Measurements from ENCODE around the gene ITPA.
"Not testable (repeated sequence)": the region's sequence is repeated elsewhere in the genome, so short reads cannot be mapped to it uniquely, and the experiment has no call there.

ITPA gene

GRCh38 chr20:3213226-3213625 is 3.9 kb downstream of the ITPA start:
- H3K27me3 ChIP-seq (replicated peaks in 2 of 5; ENCODE audit: control insufficient read depth in 4 of 5, insufficient read depth in 5 of 5, low read length in 4 of 5) = no peaks in the 10 kb centered on the region
- H3K4me3 ChIP-seq (ENCODE audit: control insufficient read depth in 1 of 7, extremely low read depth in 1 of 7, insufficient read depth in 4 of 7, low read depth in 2 of 7, low read length in 6 of 7) = no peak overlapping the region
- WGBS (ENCODE audit: insufficient coverage) = 94% methylated on average over 6 of the region's 7 CpGs
- H3K4me1 ChIP-seq (ENCODE audit: control extremely low read depth in 1 of 4, control insufficient read depth in 4 of 4, insufficient read depth in 4 of 4, low read length in 3 of 4) = peaks cover 6 to 21% (median 16%) of the 10 kb centered on the region in 4 experiments
- no peak overlapping the region for H3K27ac ChIP-seq (ENCODE audit: insufficient read depth in 1 of 2, low read depth in 1 of 2, low read length in 2 of 2, poor library complexity in 1 of 2, severe bottlenecking in 2 of 2)
- POLR2A ChIA-PET = no interaction called here
- CTCF ChIA-PET = interaction anchor here (0.7 to 1.9 kb wide), 2 partner anchors 23 to 103 kb away, joined by 3 to 4 read pairs; no protein-coding TSS in a partner anchor
- H3K9me3 ChIP-seq (ENCODE audit: control extremely low read depth in 1 of 5, control insufficient read depth in 4 of 5, insufficient read depth in 2 of 5, low read depth in 1 of 5, low read length in 4 of 5) = no peaks in the 10 kb centered on the region
- H3K36me3 ChIP-seq (ENCODE audit: control insufficient read depth in 4 of 4, insufficient read depth in 4 of 4, low read length in 3 of 4) = peaks cover 2 to 27% (median 18%) of the 10 kb centered on the region in 4 experiments
- DNase-seq = no peak

- DNase-seq; H3K27ac ChIP-seq (ENCODE audit: insufficient read depth in 1 of 2, low read depth in 1 of 2, low read length in 2 of 2, poor library complexity in 1 of 2, severe bottlenecking in 2 of 2); H3K9me3 ChIP-seq (ENCODE audit: control extremely low read depth in 1 of 5, control insufficient read depth in 4 of 5, insufficient read depth in 2 of 5, low read depth in 1 of 5, low read length in 4 of 5); H3K4me1 ChIP-seq (ENCODE audit: control extremely low read depth in 1 of 4, control insufficient read depth in 4 of 4, insufficient read depth in 4 of 4, low read length in 3 of 4); H3K4me3 ChIP-seq (ENCODE audit: control insufficient read depth in 1 of 7, extremely low read depth in 1 of 7, insufficient read depth in 4 of 7, low read depth in 2 of 7, low read length in 6 of 7); H3K27me3 ChIP-seq (replicated peaks in 2 of 5; ENCODE audit: control insufficient read depth in 4 of 5, insufficient read depth in 5 of 5, low read length in 4 of 5); POLR2A ChIA-PET: not testable (repeated sequence)
- WGBS (ENCODE audit: insufficient coverage) = 77% methylated on average over 3 of the region's 7 CpGs
- H3K36me3 ChIP-seq (ENCODE audit: control insufficient read depth in 4 of 4, insufficient read depth in 4 of 4, low read length in 3 of 4) = peaks cover 2 to 33% (median 24%) of the 10 kb centered on the region in 4 experiments
- CTCF ChIA-PET = interaction anchor here (1.0 to 2.0 kb wide), 4 partner anchors 16 to 101 kb away, joined by 3 to 6 read pairs (median 4); no protein-coding TSS in a partner anchor
These were observed 6.1 kb downstream of the ITPA start for GRCh38 chr20:3215359-3215917.

GRCh38 chr20:3218307-3218988 is 9.2 kb downstream of the ITPA start:
- peaks cover 2 to 52% (median 29%) of the 10 kb centered on the region in 4 experiments for H3K36me3 ChIP-seq (ENCODE audit: control insufficient read depth in 4 of 4, insufficient read depth in 4 of 4, low read length in 3 of 4)
- peak; percentile 47 to 73 (median 71) for DNase-seq
- no peak overlapping the region for H3K4me3 ChIP-seq (ENCODE audit: control insufficient read depth in 1 of 7, extremely low read depth in 1 of 7, insufficient read depth in 4 of 7, low read depth in 2 of 7, low read length in 6 of 7)
- H3K4me1 ChIP-seq (ENCODE audit: control extremely low read depth in 1 of 4, control insufficient read depth in 4 of 4, insufficient read depth in 4 of 4, low read length in 3 of 4) = peaks cover 0 to 25% (median 20%) of the 10 kb centered on the region in 4 experiments
- no peaks in the 10 kb centered on the region for H3K27me3 ChIP-seq (replicated peaks in 2 of 5; ENCODE audit: control insufficient read depth in 4 of 5, insufficient read depth in 5 of 5, low read length in 4 of 5)
- POLR2A ChIA-PET = interaction anchor here (0.7 kb wide), 1 partner anchor 1339 kb away, joined by 5 read pairs; no protein-coding TSS in a partner anchor
- WGBS (ENCODE audit: insufficient coverage) = 21% methylated on average over 16 of the region's 30 CpGs
- H3K9me3 ChIP-seq (ENCODE audit: control extremely low read depth in 1 of 5, control insufficient read depth in 4 of 5, insufficient read depth in 2 of 5, low read depth in 1 of 5, low read length in 4 of 5) = no peaks in the 10 kb centered on the region
- no peak overlapping the region for H3K27ac ChIP-seq (ENCODE audit: insufficient read depth in 1 of 2, low read depth in 1 of 2, low read length in 2 of 2, poor library complexity in 1 of 2, severe bottlenecking in 2 of 2)
- CTCF ChIA-PET = interaction anchor here (0.8 to 3.5 kb wide), 12 partner anchors 9 to 940 kb away, joined by 3 to 25 read pairs (median 4); partner anchors contain the start of genes ITPA and SLC4A11

- 97% methylated on average over 14 of the region's 18 CpGs for WGBS (ENCODE audit: insufficient coverage)
- no peaks in the 10 kb centered on the region for H3K27me3 ChIP-seq (replicated peaks in 2 of 5; ENCODE audit: control insufficient read depth in 4 of 5, insufficient read depth in 5 of 5, low read length in 4 of 5)
- peaks cover 2 to 50% (median 28%) of the 10 kb centered on the region in 4 experiments for H3K36me3 ChIP-seq (ENCODE audit: control insufficient read depth in 4 of 4, insufficient read depth in 4 of 4, low read length in 3 of 4)
- CTCF ChIA-PET = interaction anchor here (1.1 to 3.5 kb wide), 10 partner anchors 10 to 108 kb away, joined by 3 to 25 read pairs (median 4); no protein-coding TSS in a partner anchor
- H3K4me1 ChIP-seq (ENCODE audit: control extremely low read depth in 1 of 4, control insufficient read depth in 4 of 4, insufficient read depth in 4 of 4, low read length in 3 of 4) = peaks cover 0 to 35% (median 27%) of the 10 kb centered on the region in 4 experiments
- H3K27ac ChIP-seq (ENCODE audit: insufficient read depth in 1 of 2, low read depth in 1 of 2, low read length in 2 of 2, poor library complexity in 1 of 2, severe bottlenecking in 2 of 2) = no peak overlapping the region
- no peak for DNase-seq
- no peak overlapping the region for H3K4me3 ChIP-seq (ENCODE audit: control insufficient read depth in 1 of 7, extremely low read depth in 1 of 7, insufficient read depth in 4 of 7, low read depth in 2 of 7, low read length in 6 of 7)
- no peaks in the 10 kb centered on the region for H3K9me3 ChIP-seq (ENCODE audit: control extremely low read depth in 1 of 5, control insufficient read depth in 4 of 5, insufficient read depth in 2 of 5, low read depth in 1 of 5, low read length in 4 of 5)
- POLR2A ChIA-PET = no interaction called here
These were observed 12.3 kb downstream of the ITPA start for GRCh38 chr20:3221398-3222226.

GRCh38 chr20:3222635-3223600 is 13.6 kb downstream of the ITPA start:
- WGBS (ENCODE audit: insufficient coverage) = 22% methylated on average over 24 of the region's 25 CpGs
- peak; percentile 66 to 95 (median 93) for DNase-seq
- Histone ChIP-seq H3K27me3 (replicated peaks in 2 of 5; ENCODE audit: control insufficient read depth in 4 of 5, insufficient read depth in 5 of 5, low read length in 4 of 5) (no peaks in the 10 kb centered on the region), H3K4me1 (ENCODE audit: control extremely low read depth in 1 of 4, control insufficient read depth in 4 of 4, insufficient read depth in 4 of 4, low read length in 3 of 4) (peaks cover 0 to 35% (median 27%) of the 10 kb centered on the region in 4 experiments), H3K9me3 (ENCODE audit: control extremely low read depth in 1 of 5, control insufficient read depth in 4 of 5, insufficient read depth in 2 of 5, low read depth in 1 of 5, low read length in 4 of 5) (no peaks in the 10 kb centered on the region), H3K4me3 (ENCODE audit: control insufficient read depth in 1 of 7, extremely low read depth in 1 of 7, insufficient read depth in 4 of 7, low read depth in 2 of 7, low read length in 6 of 7) (peak overlapping the region in 4 of 7 experiments; percentile 26 to 62 (median 44)), H3K36me3 (ENCODE audit: control insufficient read depth in 4 of 4, insufficient read depth in 4 of 4, low read length in 3 of 4) (peaks cover 0 to 50% (median 32%) of the 10 kb centered on the region in 4 experiments), H3K27ac (ENCODE audit: insufficient read depth in 1 of 2, low read depth in 1 of 2, low read length in 2 of 2, poor library complexity in 1 of 2, severe bottlenecking in 2 of 2) (peak overlapping the region in 1 of 2 experiments; percentile 34)
- ChIA-PET CTCF (interaction anchor here (0.9 to 1.9 kb wide), 11 partner anchors 13 to 110 kb away, joined by 3 to 11 read pairs (median 4); partner anchors contain the start of genes FASTKD5, SLC4A11 and UBOX5), POLR2A (interaction anchor here (0.6 to 1.4 kb wide), 2 partner anchors 16 to 21 kb away, joined by 4 read pairs; partner anchors contain the start of gene SLC4A11)

- ChIA-PET POLR2A (interaction anchor here (1.4 kb wide), 1 partner anchor 16 kb away, joined by 4 read pairs; the partner anchor contains the start of gene SLC4A11), CTCF (interaction anchor here (0.9 to 1.9 kb wide), 5 partner anchors 13 to 92 kb away, joined by 3 to 11 read pairs (median 5); partner anchors contain the start of gene SLC4A11)
- Histone ChIP-seq H3K36me3 (ENCODE audit: control insufficient read depth in 4 of 4, insufficient read depth in 4 of 4, low read length in 3 of 4) (peaks cover 0 to 48% (median 32%) of the 10 kb centered on the region in 4 experiments), H3K4me1 (ENCODE audit: control extremely low read depth in 1 of 4, control insufficient read depth in 4 of 4, insufficient read depth in 4 of 4, low read length in 3 of 4) (peaks cover 0 to 31% (median 23%) of the 10 kb centered on the region in 4 experiments), H3K27me3 (replicated peaks in 2 of 5; ENCODE audit: control insufficient read depth in 4 of 5, insufficient read depth in 5 of 5, low read length in 4 of 5) (no peaks in the 10 kb centered on the region), H3K9me3 (ENCODE audit: control extremely low read depth in 1 of 5, control insufficient read depth in 4 of 5, insufficient read depth in 2 of 5, low read depth in 1 of 5, low read length in 4 of 5) (no peaks in the 10 kb centered on the region), H3K4me3 (ENCODE audit: control insufficient read depth in 1 of 7, extremely low read depth in 1 of 7, insufficient read depth in 4 of 7, low read depth in 2 of 7, low read length in 6 of 7) (peak overlapping the region in 2 of 7 experiments; percentile 44 to 62), H3K27ac (ENCODE audit: insufficient read depth in 1 of 2, low read depth in 1 of 2, low read length in 2 of 2, poor library complexity in 1 of 2, severe bottlenecking in 2 of 2) (peak overlapping the region in 1 of 2 experiments; percentile 20)
- DNase-seq = no peak
- 87% methylated on average over 4 of the region's 6 CpGs for WGBS (ENCODE audit: insufficient coverage)
These were observed 14.3 kb downstream of the ITPA start for GRCh38 chr20:3223651-3223993.

Data from common myeloid progenitor, CD34-positive (primary cell).